Activated CD4-positive, alpha-beta T cell treated with anti-CD3 and anti-CD28 coated beads for 48 hours (primary cell): ENCODE measurements around the gene CRYBG3.

ENCODE experiments used
- DNase-seq: peaks from one replicate; pipeline ENCODE4 v3.0.0-alpha.2; 2020

Gene CRYBG3

GRCh38 chr3:97949743-97950142, 127.9 kb downstream of the CRYBG3 start:
- no peak for DNase-seq

GRCh38 chr3:97950360-97950759, 128.5 kb downstream of the CRYBG3 start:
- DNase-seq: no peak

- no peak for DNase-seq
Measured at GRCh38 chr3:97952280-97952679, 130.5 kb downstream of the CRYBG3 start.

- no peak for DNase-seq
Measured at GRCh38 chr3:97952872-97953271, 131.1 kb downstream of the CRYBG3 start.

- no peak for DNase-seq
Measured at GRCh38 chr3:97954228-97954827, 132.5 kb downstream of the CRYBG3 start.

GRCh38 chr3:97956051-97956450, 134.2 kb downstream of the CRYBG3 start:
- no peak for DNase-seq

- no peak for DNase-seq
Measured at GRCh38 chr3:97957617-97958311, 136.0 kb downstream of the CRYBG3 start.

GRCh38 chr3:97958396-97958795, 136.6 kb downstream of the CRYBG3 start:
- no peak for DNase-seq

GRCh38 chr3:97958796-97959195, 137.0 kb downstream of the CRYBG3 start:
- no peak for DNase-seq

- DNase-seq: no peak
Measured at GRCh38 chr3:97959872-97960271, 138.1 kb downstream of the CRYBG3 start.

- DNase-seq: no peak
Measured at GRCh38 chr3:97960551-97960950, 138.7 kb downstream of the CRYBG3 start.

GRCh38 chr3:97960993-97961766, 139.4 kb downstream of the CRYBG3 start:
- no peak for DNase-seq

GRCh38 chr3:97967966-97968365, 146.2 kb downstream of the CRYBG3 start:
- no peak for DNase-seq

- DNase-seq: peak; percentile 16
Measured at GRCh38 chr3:97968376-97968775, 146.6 kb downstream of the CRYBG3 start.

- no peak for DNase-seq
Measured at GRCh38 chr3:97969541-97969940, 147.7 kb downstream of the CRYBG3 start.

GRCh38 chr3:97970156-97970555, 148.3 kb downstream of the CRYBG3 start:
- no peak for DNase-seq

- DNase-seq: no peak
Measured at GRCh38 chr3:97970956-97971620, 149.3 kb downstream of the CRYBG3 start.

GRCh38 chr3:97971679-97972567, 150.1 kb downstream of the CRYBG3 start, which contains the start of gene RIOX2:
TSS of gene RIOX2 (minus strand) at chr3:97972431. CDS start at chr3:97967593, 4,838 bp downstream.
- DNase-seq: peak; percentile 89

GRCh38 chr3:97972976-97973375, 151.2 kb downstream of the CRYBG3 start:
- no peak for DNase-seq

- DNase-seq: no peak
Measured at GRCh38 chr3:97974996-97975395, 153.2 kb downstream of the CRYBG3 start.

GRCh38 chr3:97975466-97975865, 153.7 kb downstream of the CRYBG3 start:
- no peak for DNase-seq

GRCh38 chr3:97979610-97980009, 157.8 kb downstream of the CRYBG3 start:
- DNase-seq: no peak
